Fibroblast of villous mesenchyme (primary cell): Measurements from ENCODE around the gene LRRC3C. TPM values are rescaled to one million over a fixed set of nuclear protein-coding genes. Genes with fewer than 3 reads are reported as not detected.

Source experiments
- DNase-seq: peaks from one replicate; pipeline ENCODE4 v3.0.0-alpha.2; 2010; ENCODE audit warnings: low read depth
- H3K4me3 ChIP-seq: 2 replicates; pipeline ENCODE4 v1.5.1; 2011; ENCODE audit warnings: low read depth, mild to moderate bottlenecking, low read length
- total RNA-seq: library from RNA; depleted of rRNA; stranded (reverse); fragments of >200 nt; gene quantifications from 2 replicates; pipeline ENCODE4 v1.2.3, GENCODE V29; 2012
- TF ChIP-seq, protein P1 (sequence below): IDR thresholded peaks from 2 replicates; pipeline ENCODE4 v1.5.1; 2012; ENCODE audit warnings: low read depth, mild to moderate bottlenecking, low read length; ENCODE audit not compliant: insufficient read depth

LRRC3C gene
- total RNA-seq, 1 donor, result not detected

DNA sequence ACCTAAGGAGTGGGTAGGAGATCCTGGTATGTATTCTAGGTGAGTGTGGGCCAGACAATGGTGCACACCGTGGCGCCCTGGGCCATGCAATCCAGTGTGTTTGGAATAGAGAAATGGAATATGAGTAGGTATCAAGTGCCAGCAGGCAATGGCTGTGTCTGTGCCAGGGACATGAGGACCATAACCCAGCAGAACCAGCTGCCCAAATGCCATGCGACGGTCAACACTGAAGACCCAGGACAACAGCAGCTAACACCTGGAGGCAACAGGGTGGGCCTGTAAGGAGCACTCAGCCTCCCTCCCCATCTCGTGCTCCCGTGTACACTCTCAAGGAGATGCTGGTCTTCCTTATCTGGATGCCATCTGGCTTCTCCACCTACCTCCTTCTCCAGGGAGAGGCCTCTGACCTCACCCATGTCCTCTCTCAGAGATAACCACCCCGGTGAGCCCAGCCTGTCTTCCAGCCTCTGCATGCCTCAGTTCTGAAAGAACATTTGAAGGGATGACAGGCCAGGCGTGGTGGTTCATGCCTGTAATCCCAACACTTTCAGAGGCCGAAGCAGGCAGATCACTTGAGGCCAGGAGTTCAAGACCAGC is 8.3 kb upstream of the LRRC3C start:
- H3K4me3 ChIP-seq, result no peak overlapping the region
- TF ChIP-seq, protein P1, sequence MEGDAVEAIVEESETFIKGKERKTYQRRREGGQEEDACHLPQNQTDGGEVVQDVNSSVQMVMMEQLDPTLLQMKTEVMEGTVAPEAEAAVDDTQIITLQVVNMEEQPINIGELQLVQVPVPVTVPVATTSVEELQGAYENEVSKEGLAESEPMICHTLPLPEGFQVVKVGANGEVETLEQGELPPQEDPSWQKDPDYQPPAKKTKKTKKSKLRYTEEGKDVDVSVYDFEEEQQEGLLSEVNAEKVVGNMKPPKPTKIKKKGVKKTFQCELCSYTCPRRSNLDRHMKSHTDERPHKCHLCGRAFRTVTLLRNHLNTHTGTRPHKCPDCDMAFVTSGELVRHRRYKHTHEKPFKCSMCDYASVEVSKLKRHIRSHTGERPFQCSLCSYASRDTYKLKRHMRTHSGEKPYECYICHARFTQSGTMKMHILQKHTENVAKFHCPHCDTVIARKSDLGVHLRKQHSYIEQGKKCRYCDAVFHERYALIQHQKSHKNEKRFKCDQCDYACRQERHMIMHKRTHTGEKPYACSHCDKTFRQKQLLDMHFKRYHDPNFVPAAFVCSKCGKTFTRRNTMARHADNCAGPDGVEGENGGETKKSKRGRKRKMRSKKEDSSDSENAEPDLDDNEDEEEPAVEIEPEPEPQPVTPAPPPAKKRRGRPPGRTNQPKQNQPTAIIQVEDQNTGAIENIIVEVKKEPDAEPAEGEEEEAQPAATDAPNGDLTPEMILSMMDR, result no peak
- DNase-seq, result no peak

DNA sequence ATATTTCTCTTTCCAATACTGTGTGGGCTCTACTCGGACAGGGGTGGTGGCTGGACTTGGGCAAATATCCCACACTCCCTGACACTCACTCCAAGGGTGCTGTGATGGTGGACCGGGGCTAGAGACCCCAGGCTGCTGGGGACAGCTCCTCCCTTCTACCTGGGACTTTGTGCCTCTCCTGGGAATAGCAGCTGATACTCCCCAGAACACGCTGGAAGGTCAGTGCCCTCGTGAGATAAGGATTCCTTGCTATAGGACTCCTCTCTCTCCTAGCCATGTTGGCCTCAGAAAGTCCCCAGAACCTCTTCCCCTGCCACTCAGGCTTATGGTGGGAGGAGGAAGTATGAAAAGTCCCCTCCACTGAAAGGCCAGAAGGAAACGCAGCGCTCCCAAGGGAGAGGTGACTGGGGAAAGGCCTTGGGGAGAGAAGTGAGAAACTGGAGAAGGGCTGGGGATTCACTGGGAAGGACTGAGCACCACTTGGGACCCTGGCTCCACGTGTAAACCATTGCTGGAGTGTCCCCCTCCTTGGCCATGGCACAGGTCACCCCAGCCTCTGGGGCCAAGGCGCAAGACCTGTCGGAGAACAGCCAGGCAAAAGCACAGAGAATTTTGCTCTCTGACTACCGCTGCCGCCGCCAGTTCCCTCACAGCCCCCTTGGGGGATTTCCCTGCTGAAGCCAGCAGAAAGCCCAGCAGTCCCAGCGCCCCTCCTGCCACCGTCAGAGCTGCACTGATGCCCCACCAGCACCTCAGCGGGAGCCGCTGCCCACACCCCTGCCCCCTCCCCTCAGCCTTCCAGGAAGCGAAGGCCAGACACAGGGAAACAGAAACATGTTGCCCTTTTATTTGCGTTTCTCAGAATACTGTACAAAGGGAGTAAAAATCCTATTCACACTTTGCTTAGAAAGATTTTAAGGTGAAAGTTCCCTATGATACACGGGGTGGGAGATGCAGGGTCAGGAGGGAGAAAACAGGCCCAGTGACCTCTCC is 7.0 kb upstream of the LRRC3C start:
- TF ChIP-seq, protein P1, result no peak
- no peak for DNase-seq
- H3K4me3 ChIP-seq, result no peak overlapping the region

DNA sequence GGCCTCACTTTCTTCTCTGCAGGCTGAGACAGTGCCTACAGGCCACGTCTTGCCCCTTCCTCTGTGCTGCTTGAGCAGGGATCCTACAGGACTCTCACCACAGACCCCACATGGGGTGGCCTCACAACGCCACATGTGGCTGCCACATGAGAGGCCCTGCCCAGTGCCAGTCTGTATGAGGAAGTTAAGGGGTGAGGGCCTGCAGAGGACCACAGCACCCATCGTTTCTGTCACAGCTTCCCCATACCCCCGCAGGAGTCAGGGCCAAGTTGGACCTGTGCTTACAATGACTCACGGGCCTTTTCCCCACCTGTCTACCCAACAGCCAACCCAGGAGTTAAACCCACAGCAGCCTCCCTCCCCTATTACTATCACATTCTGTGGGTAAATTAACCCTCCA is 6.2 kb upstream of the LRRC3C start:
- H3K4me3 ChIP-seq, result no peak overlapping the region
- DNase-seq, result no peak
- TF ChIP-seq, protein P1, result no peak

DNA sequence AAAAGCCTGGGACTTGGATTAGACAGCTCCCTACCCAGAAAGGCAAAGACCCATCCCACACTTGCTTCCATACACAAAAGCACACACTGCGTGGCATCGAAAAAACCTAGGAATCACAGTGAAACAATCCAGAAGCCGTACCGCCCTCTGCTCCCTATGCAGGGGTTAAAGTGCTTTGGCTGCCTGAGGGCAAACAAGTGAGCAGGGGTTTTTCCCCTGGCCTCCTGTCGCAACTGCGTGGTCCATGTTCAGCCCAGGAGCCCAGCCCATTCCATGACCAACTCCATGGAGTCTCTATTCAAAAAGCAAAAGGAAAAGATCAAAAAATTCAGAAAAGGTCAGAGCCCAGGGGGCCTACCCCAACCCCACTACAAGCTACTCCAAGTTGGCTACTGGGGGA is 5.5 kb upstream of the LRRC3C start:
- TF ChIP-seq, protein P1, result no peak
- no peak for DNase-seq
- no peak overlapping the region for H3K4me3 ChIP-seq

DNA sequence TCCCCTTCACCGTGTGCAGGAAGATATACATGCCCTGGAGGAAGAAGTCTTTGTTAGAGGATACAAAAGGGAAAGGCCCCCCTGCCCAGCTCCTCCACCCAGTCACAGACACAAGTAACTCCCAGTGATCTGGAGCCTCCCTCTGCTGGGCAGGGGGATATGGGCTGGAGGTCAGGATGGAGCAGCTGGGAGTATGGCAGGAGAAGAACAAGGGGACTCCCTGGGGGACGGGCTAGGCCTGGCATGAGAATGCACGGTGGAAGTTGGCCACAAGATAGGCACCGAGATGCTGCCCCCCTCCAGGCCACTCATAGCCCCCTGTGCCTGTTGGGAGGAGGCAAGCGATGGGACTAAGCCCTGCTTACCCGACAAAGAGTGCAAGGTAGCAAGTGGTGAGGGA is 4.3 kb upstream of the LRRC3C start:
- no peak overlapping the region for H3K4me3 ChIP-seq
- no peak for DNase-seq
- TF ChIP-seq, protein P1, result no peak

DNA sequence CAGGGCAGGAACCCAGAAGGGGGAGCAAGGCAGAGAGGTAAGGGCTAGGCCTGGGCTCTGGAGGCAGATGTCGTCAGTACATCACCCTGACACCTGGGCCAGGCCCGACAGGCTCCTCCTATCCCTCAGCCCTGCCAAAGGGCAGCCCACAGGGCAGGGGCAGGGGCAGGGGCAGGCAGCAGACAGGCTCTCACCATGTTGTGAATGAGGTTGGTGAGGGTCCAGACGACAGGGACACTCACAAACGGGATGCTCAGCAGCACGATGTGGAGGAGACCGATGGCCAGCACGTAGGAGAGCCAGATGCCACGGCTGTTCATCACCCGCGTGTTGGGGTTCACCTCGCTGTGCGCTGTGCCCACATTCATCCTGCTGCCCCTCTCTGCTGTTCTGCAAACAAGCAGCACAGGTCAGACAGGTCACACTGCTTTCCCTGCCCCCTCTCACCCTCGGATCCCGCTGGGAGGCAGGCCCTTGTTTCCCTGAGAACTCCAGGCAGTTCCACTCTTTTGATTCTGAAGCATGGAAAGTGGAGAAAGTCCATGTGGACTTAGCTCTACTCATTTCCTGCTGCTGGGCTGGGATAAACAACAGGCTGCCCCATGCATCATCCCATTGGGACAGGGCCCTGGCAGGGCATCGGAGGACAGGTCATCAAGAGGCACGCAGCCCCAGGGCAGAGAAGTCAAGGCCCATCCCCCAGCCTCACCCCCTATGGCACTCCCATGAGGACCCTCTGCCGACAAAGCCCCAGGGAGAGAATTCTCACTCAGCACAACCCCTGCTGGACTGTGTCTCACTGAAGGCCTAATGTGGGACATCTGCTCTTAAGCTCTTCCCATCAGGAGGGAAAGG is 3.5 kb upstream of the LRRC3C start:
- peak; percentile 23 for DNase-seq
- TF ChIP-seq, protein P1, result peak; percentile 38
- no peak overlapping the region for H3K4me3 ChIP-seq
